Measurements from ENCODE around the gene SMIM20.

DNA sequence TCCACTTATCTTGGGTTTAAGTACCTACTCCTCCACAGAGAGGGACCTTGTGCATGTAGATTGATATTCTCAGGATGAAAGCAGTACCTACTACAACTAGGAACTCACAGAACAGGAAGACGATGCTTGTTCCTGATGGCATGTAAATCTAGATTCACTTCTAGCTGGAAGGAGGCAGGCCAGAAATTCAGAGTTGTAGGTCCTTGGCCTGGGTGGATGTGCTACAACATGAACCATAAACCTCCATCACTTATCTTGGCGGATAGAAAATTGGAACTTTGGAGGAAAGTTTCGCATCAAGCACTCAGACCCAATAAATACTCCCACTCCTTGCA lies 9.3 kb upstream of the SMIM20 start:
- TF ChIP-seq EZH2 (optimal IDR thresholded peaks at IDR 0.05; ENCODE audit: low read depth, low read length) = no peak
- TF ChIP-seq, protein P1, sequence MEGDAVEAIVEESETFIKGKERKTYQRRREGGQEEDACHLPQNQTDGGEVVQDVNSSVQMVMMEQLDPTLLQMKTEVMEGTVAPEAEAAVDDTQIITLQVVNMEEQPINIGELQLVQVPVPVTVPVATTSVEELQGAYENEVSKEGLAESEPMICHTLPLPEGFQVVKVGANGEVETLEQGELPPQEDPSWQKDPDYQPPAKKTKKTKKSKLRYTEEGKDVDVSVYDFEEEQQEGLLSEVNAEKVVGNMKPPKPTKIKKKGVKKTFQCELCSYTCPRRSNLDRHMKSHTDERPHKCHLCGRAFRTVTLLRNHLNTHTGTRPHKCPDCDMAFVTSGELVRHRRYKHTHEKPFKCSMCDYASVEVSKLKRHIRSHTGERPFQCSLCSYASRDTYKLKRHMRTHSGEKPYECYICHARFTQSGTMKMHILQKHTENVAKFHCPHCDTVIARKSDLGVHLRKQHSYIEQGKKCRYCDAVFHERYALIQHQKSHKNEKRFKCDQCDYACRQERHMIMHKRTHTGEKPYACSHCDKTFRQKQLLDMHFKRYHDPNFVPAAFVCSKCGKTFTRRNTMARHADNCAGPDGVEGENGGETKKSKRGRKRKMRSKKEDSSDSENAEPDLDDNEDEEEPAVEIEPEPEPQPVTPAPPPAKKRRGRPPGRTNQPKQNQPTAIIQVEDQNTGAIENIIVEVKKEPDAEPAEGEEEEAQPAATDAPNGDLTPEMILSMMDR (IDR thresholded peaks at IDR 0.05; ENCODE audit: low read length) = no peak
- TF ChIP-seq EZH2phosphoT487 (IDR thresholded peaks at IDR 0.05; ENCODE audit: low read length) = no peak

All from MM.1S (cell line).